ENCODE data around the gene ATP6V1E1. TPM values are rescaled to one million over a fixed set of nuclear protein-coding genes. Genes with fewer than 3 reads are reported as not detected.
A peak's percentile ranks its signal among the peaks of the same experiment; 100 is the strongest.

ATP6V1E1 gene
- total RNA-seq, 1 experiment from 2014 or later: 121 TPM

DNA sequence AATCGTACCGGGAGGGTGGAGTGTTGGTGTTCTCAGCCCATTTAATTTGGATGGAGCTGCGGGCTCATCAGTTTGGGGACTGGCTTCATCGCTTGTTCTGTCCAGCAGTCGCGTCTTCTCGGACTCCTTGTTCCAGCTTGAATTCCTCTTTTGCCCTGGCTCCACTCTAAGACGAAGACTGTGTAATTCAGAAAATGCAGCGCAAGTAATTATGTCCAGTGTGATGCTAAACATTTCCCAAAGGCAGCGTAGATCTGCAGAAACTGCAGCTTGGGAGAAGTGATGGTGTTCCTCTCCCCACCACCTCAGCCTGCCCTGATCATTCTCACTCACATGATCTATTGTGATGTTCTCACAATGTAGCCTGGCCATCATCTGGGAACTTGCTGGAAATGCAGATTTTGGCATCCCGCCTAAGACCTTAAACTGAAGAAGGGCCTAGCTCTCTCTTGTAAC, 64.6 kb downstream of the ATP6V1E1 start:
- Histone ChIP-seq H3K4me3 (ENCODE audit: low read depth, low read length, poor library complexity, severe bottlenecking) (no peak overlapping the region), H3K9me3 (ENCODE audit: low read depth, low read length, poor library complexity, severe bottlenecking) (no peaks in the 10 kb centered on the region), H3K36me3 (ENCODE audit: insufficient read depth, low read length, poor library complexity, severe bottlenecking) (no peaks in the 10 kb centered on the region), H3K4me1 (ENCODE audit: insufficient read depth, low read length, poor library complexity, severe bottlenecking) (no peaks in the 10 kb centered on the region), H3K27me3 (replicated peaks; ENCODE audit: insufficient read depth, low read depth, low read length, poor library complexity) (no peaks in the 10 kb centered on the region), H3K27ac (ENCODE audit: low read depth, low read length, poor library complexity, severe bottlenecking) (no peak overlapping the region)
- ChIA-PET CTCF (no interaction called here), POLR2A (ENCODE audit: low non-redundant PET) (no interaction called here)
- TF ChIP-seq, protein P1, sequence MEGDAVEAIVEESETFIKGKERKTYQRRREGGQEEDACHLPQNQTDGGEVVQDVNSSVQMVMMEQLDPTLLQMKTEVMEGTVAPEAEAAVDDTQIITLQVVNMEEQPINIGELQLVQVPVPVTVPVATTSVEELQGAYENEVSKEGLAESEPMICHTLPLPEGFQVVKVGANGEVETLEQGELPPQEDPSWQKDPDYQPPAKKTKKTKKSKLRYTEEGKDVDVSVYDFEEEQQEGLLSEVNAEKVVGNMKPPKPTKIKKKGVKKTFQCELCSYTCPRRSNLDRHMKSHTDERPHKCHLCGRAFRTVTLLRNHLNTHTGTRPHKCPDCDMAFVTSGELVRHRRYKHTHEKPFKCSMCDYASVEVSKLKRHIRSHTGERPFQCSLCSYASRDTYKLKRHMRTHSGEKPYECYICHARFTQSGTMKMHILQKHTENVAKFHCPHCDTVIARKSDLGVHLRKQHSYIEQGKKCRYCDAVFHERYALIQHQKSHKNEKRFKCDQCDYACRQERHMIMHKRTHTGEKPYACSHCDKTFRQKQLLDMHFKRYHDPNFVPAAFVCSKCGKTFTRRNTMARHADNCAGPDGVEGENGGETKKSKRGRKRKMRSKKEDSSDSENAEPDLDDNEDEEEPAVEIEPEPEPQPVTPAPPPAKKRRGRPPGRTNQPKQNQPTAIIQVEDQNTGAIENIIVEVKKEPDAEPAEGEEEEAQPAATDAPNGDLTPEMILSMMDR (conservative IDR thresholded peaks at IDR 0.05; ENCODE audit: low read depth, low read length): no peak
- TF ChIP-seq EZH2 (IDR thresholded peaks at IDR 0.05; ENCODE audit: borderline replicate concordance, low read depth, low read length, poor library complexity, severe bottlenecking): no peak
- BruUV-seq (replicated peaks): no TSS peak
- DNase-seq (ENCODE audit: low spot score): peak; percentile 25
- intact Hi-C loops (cut with micrococcal nuclease; ENCODE audit: unreplicated experiment): no loop called here

DNA sequence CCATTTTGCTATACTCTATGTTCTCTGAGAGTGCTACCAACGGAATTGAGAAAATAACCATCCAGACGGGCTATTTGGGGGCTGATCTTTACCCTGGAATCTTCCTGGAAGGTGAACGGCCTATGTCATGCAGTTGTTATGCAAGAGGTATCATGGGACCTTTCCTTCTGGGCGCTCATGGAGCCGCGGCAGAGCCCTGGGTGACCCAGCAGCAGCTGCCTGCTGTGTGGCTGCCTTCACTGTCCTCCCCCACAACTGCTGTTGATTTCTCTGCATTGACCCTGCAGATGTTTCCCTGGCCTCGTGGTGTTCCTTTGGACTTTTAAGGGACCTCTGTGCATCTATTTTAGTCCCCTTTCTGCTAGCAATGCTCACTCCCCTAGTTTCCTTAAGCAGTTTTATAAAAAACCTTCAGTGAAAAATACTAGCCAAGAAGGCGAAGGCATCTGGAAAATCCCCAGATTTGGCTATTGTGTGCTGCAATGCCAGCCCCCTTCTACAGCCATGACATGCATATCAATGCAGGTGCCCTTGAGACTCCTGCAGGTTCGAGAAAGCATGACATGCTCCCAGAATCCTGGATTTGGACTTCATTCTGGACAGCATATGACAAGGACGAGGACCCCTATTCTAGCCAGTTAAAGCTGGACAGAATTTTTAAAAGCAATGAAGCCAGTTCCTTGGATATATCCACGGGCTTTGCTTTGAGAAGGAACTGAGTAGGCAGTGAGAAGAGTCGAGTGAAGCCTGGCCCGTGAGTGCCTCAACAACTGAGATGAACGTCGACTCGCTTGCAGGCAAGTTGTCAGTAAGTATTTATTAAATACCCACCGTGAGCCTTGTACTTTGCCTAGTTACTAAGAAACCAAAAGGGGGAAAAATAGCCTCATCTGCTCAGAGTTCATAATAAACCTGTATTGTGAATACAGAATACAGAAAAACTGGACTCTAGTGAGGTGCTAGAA, 65.4 kb downstream of the ATP6V1E1 start, which contains the start of gene SLC25A18:
Gene SLC25A18, plus strand, starts transcription at position 593 of the 965 bp plus-strand sequence. CDS start 16,447 bp downstream, outside the sequence.
- no peaks in the 10 kb centered on the region for H3K36me3 ChIP-seq (ENCODE audit: insufficient read depth, low read length, poor library complexity, severe bottlenecking)
- intact Hi-C loops (cut with micrococcal nuclease; ENCODE audit: unreplicated experiment): no loop called here
- no peaks in the 10 kb centered on the region for H3K9me3 ChIP-seq (ENCODE audit: low read depth, low read length, poor library complexity, severe bottlenecking)
- H3K27ac ChIP-seq (ENCODE audit: low read depth, low read length, poor library complexity, severe bottlenecking): no peak within 1 kb of the TSS
- H3K4me3 ChIP-seq (ENCODE audit: low read depth, low read length, poor library complexity, severe bottlenecking): no peak within 1 kb of the TSS
- DNase-seq (ENCODE audit: low spot score): no peak
- H3K27me3 ChIP-seq (replicated peaks; ENCODE audit: insufficient read depth, low read depth, low read length, poor library complexity): no peaks in the 10 kb centered on the region
- BruUV-seq (replicated peaks): no TSS peak
- TF ChIP-seq, protein P1 (conservative IDR thresholded peaks at IDR 0.05; ENCODE audit: low read depth, low read length): 0 out of 2 replicates have a peak, but pooled peaks have one; percentile 21
- TF ChIP-seq EZH2 (IDR thresholded peaks at IDR 0.05; ENCODE audit: borderline replicate concordance, low read depth, low read length, poor library complexity, severe bottlenecking): no peak
- H3K4me1 ChIP-seq (ENCODE audit: insufficient read depth, low read length, poor library complexity, severe bottlenecking): no peaks in the 10 kb centered on the region
- POLR2A ChIA-PET (ENCODE audit: low non-redundant PET): interaction anchor here (0.5 kb wide), 1 partner anchor 163 kb away, joined by 27 read pairs; no protein-coding TSS in a partner anchor
- CTCF ChIA-PET: no interaction called here

DNA sequence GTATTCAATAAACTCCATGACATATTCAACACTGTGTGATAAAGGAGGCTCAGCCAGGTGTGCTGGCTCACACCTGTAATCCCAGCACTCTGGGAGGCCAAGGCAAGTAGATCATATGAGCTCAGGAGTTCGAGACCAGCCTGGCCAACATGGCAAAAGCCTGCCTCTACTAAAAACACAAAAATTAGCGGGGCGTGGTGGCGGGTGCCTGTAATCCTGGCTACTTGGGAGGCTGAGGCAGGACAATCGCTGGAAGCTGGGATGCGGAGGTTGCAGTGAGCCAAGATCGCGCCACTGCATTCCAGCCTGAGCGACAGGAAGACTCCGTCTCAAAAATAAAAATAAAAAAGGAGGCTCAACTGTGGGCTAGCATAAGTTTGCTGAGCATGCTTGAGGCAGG, 69.4 kb downstream of the ATP6V1E1 start:
- CTCF ChIA-PET: interaction anchor here (0.6 to 1.2 kb wide), 4 partner anchors 14 to 226 kb away, joined by 3 to 12 read pairs (median 7); no protein-coding TSS in a partner anchor
- Histone ChIP-seq H3K27me3 (replicated peaks; ENCODE audit: insufficient read depth, low read depth, low read length, poor library complexity) (no peaks in the 10 kb centered on the region), H3K4me1 (ENCODE audit: insufficient read depth, low read length, poor library complexity, severe bottlenecking) (no peaks in the 10 kb centered on the region), H3K9me3 (ENCODE audit: low read depth, low read length, poor library complexity, severe bottlenecking) (no peaks in the 10 kb centered on the region), H3K27ac (ENCODE audit: low read depth, low read length, poor library complexity, severe bottlenecking) (no peak overlapping the region), H3K4me3 (ENCODE audit: low read depth, low read length, poor library complexity, severe bottlenecking) (no peak overlapping the region), H3K36me3 (ENCODE audit: insufficient read depth, low read length, poor library complexity, severe bottlenecking) (no peaks in the 10 kb centered on the region)
- DNase-seq (ENCODE audit: low spot score): no peak
- intact Hi-C loops (cut with micrococcal nuclease; ENCODE audit: unreplicated experiment): loop anchor here (10.0 kb wide), 1 partner anchor 516 kb away; the partner anchor contains the start of gene PEX26
- no TSS peak for BruUV-seq (replicated peaks)
- TF ChIP-seq EZH2 (IDR thresholded peaks at IDR 0.05; ENCODE audit: borderline replicate concordance, low read depth, low read length, poor library complexity, severe bottlenecking): no peak
- TF ChIP-seq, protein P1 (conservative IDR thresholded peaks at IDR 0.05; ENCODE audit: low read depth, low read length): no peak
- POLR2A ChIA-PET (ENCODE audit: low non-redundant PET): no interaction called here
